ENCODE data around the gene PNLIPRP2.

Gene PNLIPRP2

DNA sequence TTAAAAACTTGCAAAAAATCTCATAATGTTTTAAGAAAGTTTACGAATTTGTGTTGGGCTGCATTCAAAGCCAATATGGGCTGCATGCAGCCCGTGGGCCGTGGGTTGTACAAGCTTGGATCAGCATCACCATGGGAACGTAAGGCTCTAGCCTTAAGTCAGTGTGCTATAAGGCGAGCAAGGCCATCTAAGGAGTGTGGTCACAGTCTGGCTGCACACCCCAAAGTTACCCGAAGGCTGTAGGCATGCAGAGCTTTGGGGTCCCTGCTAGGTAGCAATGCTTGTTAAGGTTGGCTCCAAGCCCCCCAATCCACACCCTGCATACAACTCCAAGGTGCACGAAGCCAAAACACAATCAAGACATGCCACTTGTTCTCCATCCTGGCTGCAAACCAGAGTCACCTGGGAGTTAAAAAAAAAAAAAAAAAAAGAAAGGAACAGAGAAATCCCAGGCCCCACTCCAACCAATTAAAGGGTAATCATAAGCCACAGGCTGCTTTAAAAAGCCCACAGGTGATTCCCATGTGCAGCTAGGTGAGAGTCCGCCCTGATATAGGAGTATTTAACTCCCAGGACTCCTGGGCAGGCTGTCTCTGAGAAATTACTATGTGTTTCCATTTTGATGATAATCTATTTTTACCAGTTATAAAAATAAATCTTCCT is 8.5 kb upstream of the PNLIPRP2 start:
- in situ Hi-C loops (cut with MboI; ENCODE audit: low sequenced_read_pairs): no loop called here

DNA sequence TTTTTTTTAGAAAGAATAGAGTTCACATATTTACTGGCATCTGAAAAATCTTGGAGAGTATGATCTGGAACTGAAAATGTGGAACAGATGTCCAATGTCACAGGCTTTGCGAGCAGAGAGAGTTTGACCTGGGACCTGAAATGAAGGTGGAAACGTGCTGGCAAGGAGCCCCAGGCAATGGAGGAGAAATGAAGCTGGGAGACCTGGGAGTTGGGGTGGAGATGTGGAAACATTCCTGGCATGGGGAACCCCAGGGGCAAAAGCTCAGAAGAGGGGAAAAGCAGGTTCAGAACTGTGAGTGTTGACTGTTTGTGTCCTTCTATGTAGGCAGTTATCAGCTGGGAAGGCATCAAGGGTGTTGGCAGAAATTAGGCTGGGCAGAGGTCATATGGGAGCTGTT is 7.3 kb upstream of the PNLIPRP2 start:
- in situ Hi-C loops (cut with MboI; ENCODE audit: low sequenced_read_pairs): no loop called here

DNA sequence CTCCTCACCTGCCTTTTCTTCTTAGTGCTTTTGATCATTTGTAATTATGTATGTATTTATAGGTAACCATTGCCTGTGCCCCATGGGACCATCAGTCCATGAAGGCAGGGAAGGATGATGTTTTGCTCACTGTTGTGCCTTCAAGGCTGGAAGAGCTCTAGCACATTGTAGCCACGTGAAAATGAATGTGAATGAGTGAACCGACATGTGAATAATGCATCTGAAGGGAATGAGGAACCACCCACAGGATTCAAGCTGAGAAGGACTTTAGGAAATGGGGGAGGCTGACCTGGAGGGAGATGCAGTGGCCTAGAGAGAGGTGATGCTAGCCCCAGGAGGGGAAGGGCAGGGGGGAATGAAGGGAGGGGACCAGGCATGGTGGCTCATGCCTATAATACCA is 6.0 kb upstream of the PNLIPRP2 start:
- in situ Hi-C loops (cut with MboI; ENCODE audit: low sequenced_read_pairs): no loop called here

DNA sequence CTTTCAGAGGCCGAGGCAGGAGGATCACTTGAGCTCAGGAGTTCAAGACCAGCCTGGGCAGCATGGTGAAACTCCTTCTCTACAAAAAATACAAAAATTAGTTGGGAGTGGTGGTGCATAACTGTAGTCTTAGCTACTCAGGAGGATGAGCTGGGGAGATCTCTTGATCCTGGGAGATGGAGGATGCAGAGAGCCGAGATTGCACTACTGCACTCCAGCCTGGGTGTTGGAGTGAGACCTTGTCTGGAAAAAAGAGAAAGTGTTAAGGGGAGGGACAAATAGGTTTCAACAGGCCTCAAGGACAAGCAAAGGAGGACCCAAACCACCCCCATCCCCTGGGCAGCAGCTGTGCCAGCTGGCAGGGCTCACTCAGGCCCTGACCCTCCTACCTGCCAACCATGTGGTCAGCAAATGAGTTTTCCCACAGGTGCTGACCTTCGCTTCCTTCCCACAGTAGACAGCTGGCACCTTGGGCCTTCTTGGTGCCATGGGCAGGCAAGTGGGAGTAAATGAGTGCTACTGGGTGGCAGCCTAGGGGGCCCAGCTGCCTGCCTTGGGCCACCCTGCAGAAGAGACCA is 5.5 kb upstream of the PNLIPRP2 start:
- in situ Hi-C loops (cut with MboI; ENCODE audit: low sequenced_read_pairs): no loop called here

DNA sequence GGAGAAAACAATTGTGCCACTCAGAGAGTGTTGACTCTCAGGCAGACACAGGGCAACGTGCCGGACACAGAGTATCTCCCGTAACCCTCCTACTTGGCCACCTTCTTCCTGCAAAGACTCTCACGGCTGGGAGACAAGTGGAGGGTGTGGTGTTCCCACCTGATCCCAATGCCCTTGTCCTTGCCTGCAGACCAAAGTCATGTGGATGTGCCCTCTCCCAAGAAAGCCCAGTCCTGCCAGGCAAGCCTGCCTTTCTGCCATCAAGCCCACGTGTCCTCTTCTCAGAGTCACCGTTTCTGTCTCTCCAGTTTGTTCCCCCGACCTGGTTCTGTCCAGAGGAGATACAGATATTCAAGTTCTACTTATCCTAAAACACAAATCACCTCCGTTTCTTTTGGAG is 723 bp downstream of the PNLIPRP2 start:
- in situ Hi-C loops (cut with MboI; ENCODE audit: low sequenced_read_pairs): no loop called here

DNA sequence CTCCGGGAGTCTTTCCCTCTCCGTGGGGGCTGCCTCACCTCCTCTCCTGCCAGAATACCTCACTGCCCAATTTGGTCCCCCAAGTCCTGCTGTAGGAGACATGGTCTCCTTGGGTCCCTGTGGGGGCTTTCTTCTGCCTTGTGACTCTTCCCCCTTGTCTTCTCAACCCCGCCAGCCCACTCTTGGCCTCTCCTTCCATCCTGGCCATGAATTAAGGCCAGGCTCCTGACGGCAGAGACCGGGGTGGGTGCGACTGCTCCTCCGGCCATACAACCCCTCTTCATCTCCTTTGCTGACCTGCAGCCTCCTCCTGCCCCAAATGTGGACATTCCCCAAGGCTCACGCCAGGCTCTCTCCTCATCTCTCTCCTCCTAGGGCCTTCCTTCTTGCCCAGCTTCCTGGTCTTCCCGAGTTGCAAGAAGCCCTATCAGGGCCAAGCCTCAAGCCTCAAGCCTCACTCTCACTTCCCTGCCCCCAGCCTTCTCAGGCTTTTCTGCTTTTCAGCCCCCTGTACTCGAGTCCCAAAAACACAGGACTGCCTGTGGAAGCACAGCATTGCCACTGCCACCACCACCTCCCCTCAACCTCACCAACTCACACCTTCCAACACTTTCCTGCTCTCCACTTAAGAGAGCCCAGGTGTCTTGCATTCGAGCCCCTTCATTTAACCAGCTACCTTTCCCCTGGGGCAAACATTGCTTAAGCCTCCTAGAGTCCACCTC is 1.3 kb downstream of the PNLIPRP2 start:
- in situ Hi-C loops (cut with MboI; ENCODE audit: low sequenced_read_pairs): no loop called here

DNA sequence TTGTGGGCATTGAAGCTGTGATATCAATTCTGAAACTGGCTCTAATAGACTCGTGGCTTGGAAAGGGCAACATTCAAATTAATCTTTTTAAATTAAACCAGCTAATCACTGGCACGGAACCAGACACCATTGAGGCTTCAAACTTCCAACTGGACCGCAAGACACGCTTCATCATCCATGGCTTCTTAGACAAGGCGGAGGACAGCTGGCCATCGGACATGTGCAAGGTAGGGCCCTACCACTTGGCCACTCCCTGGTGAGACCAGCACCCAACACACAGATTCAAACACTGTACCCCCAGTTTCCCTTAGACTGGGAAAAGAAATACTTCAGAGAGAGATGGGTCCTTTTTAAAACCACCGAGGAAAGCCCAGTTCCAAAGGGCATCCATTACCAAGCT is 5.1 kb downstream of the PNLIPRP2 start:
- in situ Hi-C loops (cut with MboI; ENCODE audit: low sequenced_read_pairs): no loop called here

DNA sequence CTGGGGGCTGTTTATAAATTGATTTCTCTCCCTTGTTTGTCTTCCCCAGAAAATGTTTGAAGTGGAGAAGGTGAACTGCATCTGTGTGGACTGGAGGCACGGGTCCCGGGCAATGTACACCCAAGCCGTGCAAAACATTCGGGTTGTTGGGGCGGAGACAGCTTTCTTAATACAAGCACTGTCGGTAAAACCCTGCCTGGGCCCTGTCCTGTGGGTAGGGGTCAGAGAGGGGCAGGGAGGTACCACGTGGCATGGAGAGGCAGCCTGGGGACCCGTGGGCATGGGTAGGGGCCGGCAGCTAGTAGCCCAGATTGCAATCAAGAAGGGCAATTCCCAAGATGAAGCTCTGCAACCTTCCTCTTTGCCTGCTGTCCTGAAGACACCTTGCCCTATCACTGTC is 6.1 kb downstream of the PNLIPRP2 start:
- in situ Hi-C loops (cut with MboI; ENCODE audit: low sequenced_read_pairs): no loop called here

DNA sequence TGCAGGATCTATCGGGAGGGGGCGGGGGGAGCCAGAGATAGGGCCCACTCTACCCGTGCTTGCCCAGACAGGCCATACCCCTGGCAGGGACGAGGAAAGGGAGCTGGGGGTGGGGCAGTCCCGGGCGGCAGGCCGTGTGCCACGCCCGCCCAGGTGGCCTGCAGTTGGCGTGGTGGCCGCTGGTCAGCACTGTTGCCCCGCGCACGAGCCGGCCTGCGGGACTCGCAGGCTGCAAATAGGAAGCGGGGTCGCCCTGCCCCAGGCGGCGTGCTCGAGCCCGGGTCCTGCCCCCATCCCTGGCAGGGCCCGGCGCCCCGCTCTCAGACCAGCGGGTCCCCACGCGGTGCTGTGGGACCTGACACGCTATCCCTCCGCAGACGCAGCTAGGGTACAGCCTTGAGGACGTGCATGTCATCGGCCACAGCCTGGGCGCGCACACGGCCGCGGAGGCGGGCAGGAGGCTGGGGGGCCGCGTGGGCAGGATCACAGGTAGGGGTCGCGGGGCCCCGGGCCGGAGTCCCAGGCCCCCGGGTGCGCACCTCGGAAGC is 6.7 kb downstream of the PNLIPRP2 start:
- in situ Hi-C loops (cut with MboI; ENCODE audit: low sequenced_read_pairs): no loop called here

GRCh38 chr10:116629340-116629739 is 8.6 kb downstream of the PNLIPRP2 start:
- in situ Hi-C loops (cut with MboI; ENCODE audit: low sequenced_read_pairs): no loop called here

GRCh38 chr10:116630020-116630419 is 9.3 kb downstream of the PNLIPRP2 start:
- in situ Hi-C loops (cut with MboI; ENCODE audit: low sequenced_read_pairs): no loop called here

- in situ Hi-C loops (cut with MboI; ENCODE audit: low sequenced_read_pairs): no loop called here
Measured at GRCh38 chr10:116631871-116632295, 11.1 kb downstream of the PNLIPRP2 start.

DNA sequence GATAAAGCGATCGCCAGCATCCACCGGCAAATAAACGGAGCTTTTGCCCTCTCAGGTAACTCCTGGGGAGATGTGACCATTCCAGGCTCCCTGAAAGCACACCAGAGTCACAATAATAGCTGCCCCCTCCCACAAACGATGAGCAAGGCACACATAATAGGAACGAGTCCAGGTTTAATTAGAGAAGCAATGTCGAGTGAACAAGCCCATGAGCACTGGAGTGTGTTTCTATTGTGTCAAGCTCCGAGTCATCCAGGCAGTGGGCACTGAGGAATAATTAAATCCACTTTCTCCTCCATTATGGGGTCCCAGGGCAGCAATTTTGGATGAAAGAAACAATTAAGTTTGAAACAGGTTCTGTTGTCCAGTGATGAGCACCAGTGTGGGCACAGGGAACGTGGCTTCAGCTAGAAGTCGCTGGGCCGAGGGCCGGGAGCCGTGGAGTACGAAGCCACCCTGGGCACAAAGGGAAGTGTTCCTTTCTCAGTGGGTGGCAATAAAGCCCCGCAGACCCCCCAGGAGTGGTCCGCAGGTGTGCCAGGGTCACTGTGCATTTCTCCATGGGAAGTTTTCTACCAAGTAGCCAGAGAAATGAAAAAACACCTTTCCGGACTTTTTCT is 12.0 kb downstream of the PNLIPRP2 start:
- in situ Hi-C loops (cut with MboI; ENCODE audit: low sequenced_read_pairs): no loop called here

DNA sequence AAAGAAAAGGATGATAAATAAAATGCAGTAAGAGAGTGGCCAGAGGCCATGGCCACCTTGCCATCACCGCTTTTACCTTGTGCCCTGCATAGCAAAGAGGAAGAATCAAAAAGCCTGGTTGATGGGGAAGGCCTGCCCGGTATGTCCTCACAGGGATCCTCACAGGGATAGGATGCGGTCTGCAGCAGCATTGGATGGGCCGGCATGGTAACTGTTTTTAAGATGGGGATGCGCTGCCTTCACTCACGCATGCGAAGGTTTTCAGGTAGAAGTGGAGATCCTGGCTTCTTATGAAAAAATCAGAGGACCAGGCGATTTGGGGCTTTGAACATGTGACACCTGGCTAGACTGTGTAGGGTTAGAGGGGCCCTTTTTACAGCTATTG is 12.5 kb downstream of the PNLIPRP2 start:
- in situ Hi-C loops (cut with MboI; ENCODE audit: low sequenced_read_pairs): no loop called here

DNA sequence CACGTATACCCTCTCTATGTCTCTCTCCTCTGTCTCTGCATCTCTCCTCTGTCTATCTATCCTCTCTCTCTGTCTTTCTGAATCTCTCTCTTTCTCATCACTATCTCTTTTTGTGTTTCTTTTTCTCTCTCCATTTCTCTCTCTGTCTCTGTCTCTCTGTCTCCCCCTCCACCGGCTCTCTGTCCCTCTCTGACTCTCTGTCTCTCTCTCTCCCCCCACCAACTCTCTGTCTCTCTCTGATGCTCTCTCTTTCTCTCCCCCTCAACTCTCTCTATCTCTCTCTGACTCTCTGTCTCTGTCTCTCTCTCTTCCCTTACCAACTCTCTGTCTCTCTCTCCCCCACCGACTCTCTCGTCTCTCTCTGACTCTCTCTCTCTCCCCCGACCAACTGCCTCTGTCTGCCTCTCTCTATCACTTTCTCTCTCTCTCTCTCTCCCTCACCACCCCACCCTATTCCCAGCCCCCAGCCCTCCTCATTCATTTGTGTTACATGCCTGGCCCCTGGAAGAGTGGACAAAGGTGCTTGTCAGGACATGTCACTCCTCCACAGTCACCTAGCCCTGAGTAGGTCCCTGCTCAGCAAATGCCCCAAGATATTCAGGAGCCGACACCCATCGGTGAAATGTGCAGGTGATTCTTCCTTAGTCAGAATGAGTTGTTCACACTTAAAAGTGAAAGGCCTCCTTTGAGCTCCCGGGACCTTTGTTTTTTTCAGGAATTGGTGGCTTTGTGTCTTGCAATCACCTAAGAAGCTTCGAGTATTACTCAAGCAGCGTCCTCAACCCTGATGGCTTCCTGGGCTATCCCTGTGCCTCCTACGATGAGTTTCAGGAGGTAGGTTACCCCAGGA is 13.6 kb downstream of the PNLIPRP2 start:
- in situ Hi-C loops (cut with MboI; ENCODE audit: low sequenced_read_pairs): no loop called here

- in situ Hi-C loops (cut with MboI; ENCODE audit: low sequenced_read_pairs): no loop called here
Measured at GRCh38 chr10:116636385-116636784, 15.6 kb downstream of the PNLIPRP2 start.

GRCh38 chr10:116636976-116637375 is 16.2 kb downstream of the PNLIPRP2 start:
- in situ Hi-C loops (cut with MboI; ENCODE audit: low sequenced_read_pairs): no loop called here

DNA sequence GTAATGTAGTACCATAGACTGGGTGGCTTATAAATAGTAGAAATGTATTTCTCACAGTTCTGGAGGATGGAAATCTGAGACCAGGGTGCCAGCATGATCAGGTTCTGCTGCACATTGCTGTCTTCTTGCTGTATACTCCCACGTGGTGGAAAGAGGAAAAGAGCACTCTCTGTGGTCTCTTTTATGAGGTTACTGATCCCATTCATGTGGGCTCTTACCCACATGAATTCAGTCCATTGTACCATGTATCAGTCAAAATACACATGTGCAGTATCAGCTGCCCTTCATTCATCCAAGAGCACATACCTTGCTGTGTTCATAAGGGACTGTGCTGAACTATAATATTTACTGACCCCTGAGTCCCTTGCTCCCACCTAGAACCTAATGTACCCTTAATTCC is 17.1 kb downstream of the PNLIPRP2 start:
- in situ Hi-C loops (cut with MboI; ENCODE audit: low sequenced_read_pairs): no loop called here

GRCh38 chr10:116646502-116646901 is 25.7 kb downstream of the PNLIPRP2 start:
- in situ Hi-C loops (cut with MboI; ENCODE audit: low sequenced_read_pairs): no loop called here

GRCh38 chr10:116648903-116649302 is 28.1 kb downstream of the PNLIPRP2 start:
- in situ Hi-C loops (cut with MboI; ENCODE audit: low sequenced_read_pairs): no loop called here

DNA sequence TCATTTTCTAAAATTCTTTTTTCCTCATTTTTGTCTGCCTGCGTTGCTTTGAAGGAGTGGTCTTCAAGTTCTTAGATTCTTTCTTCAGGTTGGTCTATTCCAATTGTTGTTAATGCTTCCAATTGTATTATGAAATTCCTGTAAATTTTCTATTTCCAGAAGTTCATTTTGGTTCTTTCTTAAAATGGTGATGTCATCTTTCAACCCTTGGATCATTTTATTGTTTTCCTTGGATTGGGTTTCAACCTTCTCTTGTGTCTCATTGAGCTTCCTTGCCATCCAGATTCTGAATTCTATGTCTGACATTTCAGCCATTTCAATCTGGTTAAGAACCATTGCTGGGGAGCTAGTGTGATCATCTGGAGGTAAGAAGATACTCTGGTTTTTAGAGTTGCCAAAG is 33.1 kb downstream of the PNLIPRP2 start:
- in situ Hi-C loops (cut with MboI; ENCODE audit: low sequenced_read_pairs): no loop called here

All from HL-60/S4 (cell line).